AG04450 (cell line): ENCODE data around the gene SMYD5. TPM values are rescaled to one million over a fixed set of nuclear protein-coding genes. Genes with fewer than 3 reads are reported as not detected.

ENCODE experiments used
- CTCF ChIA-PET: fragments of 300-600, 350-600 bp; formaldehyde crosslinking; extraction: SDS; loops from one replicate; lab custom pipeline; 2022; ENCODE audit warnings: antibody characterized with exemption, inconsistent platforms; lab: Charles Lee
- POLR2A ChIA-PET: fragments of 350-600 bp; formaldehyde crosslinking; extraction: SDS; loops from one replicate; lab custom pipeline; 2021; ENCODE audit warnings: antibody characterized with exemption, inconsistent platforms; lab: Yijun Ruan, JAX
- DNase-seq: peaks from one replicate; pipeline ENCODE4 v3.0.0-alpha.2; 2011; ENCODE audit warnings: low read depth, low spot score
- H3K27ac ChIP-seq: one replicate; pipeline ENCODE4 v1.5.1; 2012; ENCODE audit warnings: low read depth, low read length, control low read depth
- H3K27me3 ChIP-seq: one replicate; pipeline ENCODE4 v1.6.0; 2012; ENCODE audit warnings: low read length; ENCODE audit not compliant: control insufficient read depth, insufficient read depth
- H3K4me3 ChIP-seq: 2 replicates; pipeline ENCODE4 v1.5.1; 2011; ENCODE audit warnings: mild to moderate bottlenecking, low read depth, low read length, control low read depth
- H3K9me3 ChIP-seq: 2 replicates; pipeline ENCODE4 v1.5.1; 2012; ENCODE audit warnings: low read length; ENCODE audit not compliant: control insufficient read depth, insufficient read depth
- CTCF ChIP-seq: IDR thresholded peaks from 2 replicates; pipeline ENCODE4 v1.5.1; 2011; ENCODE audit warnings: low read depth, low read length, control low read depth, inconsistent platforms
- polyA plus RNA-seq: library from polyadenylated mRNA; depleted of rRNA; stranded (reverse); fragments of >200 nt; gene quantifications from 2 replicates; pipeline ENCODE4 v1.2.3, GENCODE V29; 2011

SMYD5 gene
- polyA plus RNA-seq, 1 experiment: 10.4 TPM

- ChIA-PET CTCF (interaction anchor here (1.5 kb wide), 1 partner anchor 18 kb away, joined by 4 read pairs; no protein-coding TSS in a partner anchor), POLR2A (interaction anchor here (3.7 kb wide), 1 partner anchor 10 kb away, joined by 14 read pairs; the partner anchor contains the start of genes CCT7 and PRADC1)
- H3K9me3 ChIP-seq: no peaks in the 10 kb centered on the region
- no peaks in the 10 kb centered on the region for H3K27me3 ChIP-seq
- DNase-seq: no peak
- no peak for TF ChIP-seq CTCF
- H3K27ac ChIP-seq: no peak overlapping the region
- H3K4me3 ChIP-seq: no peak overlapping the region
Measured at GRCh38 chr2:73243884-73244570, 30.0 kb downstream of the SMYD5 start.

GRCh38 chr2:73244580-73244979 is 30.5 kb downstream of the SMYD5 start:
- ChIA-PET POLR2A (interaction anchor here (3.7 kb wide), 1 partner anchor 11 kb away, joined by 14 read pairs; the partner anchor contains the start of genes CCT7 and PRADC1), CTCF (interaction anchor here (1.5 kb wide), 1 partner anchor 17 kb away, joined by 4 read pairs; no protein-coding TSS in a partner anchor)
- H3K27me3 ChIP-seq: no peaks in the 10 kb centered on the region

GRCh38 chr2:73246850-73247249 is 32.8 kb downstream of the SMYD5 start:
- DNase-seq: no peak
- no peak overlapping the region for H3K27ac ChIP-seq
- ChIA-PET POLR2A (no interaction called here), CTCF (interaction anchor here (1.1 kb wide), 1 partner anchor 21 kb away, joined by 5 read pairs; no protein-coding TSS in a partner anchor)
- H3K4me3 ChIP-seq: no peak overlapping the region
- no peak for TF ChIP-seq CTCF
- no peaks in the 10 kb centered on the region for H3K9me3 ChIP-seq
- H3K27me3 ChIP-seq: no peaks in the 10 kb centered on the region

More at GRCh38 chr2:73244580-73244979, 30.5 kb downstream of the SMYD5 start:
- Histone ChIP-seq H3K27ac (no peak overlapping the region), H3K9me3 (no peaks in the 10 kb centered on the region), H3K4me3 (no peak overlapping the region)
- no peak for DNase-seq
- no peak for TF ChIP-seq CTCF

- CTCF ChIA-PET: no interaction called here
- Histone ChIP-seq H3K4me3 (no peak overlapping the region), H3K9me3 (no peaks in the 10 kb centered on the region), H3K27me3 (no peaks in the 10 kb centered on the region), H3K27ac (no peak overlapping the region)
- no peak for TF ChIP-seq CTCF
- DNase-seq: no peak
- POLR2A ChIA-PET: interaction anchor here (0.7 to 2.1 kb wide), 3 partner anchors 14 to 17 kb away, joined by 3 to 5 read pairs (median 4); partner anchors contain the start of genes CCT7 and PRADC1
Measured at GRCh38 chr2:73249636-73250035, 35.6 kb downstream of the SMYD5 start.
